GM21423 (cell line): ENCODE data around the gene TNP1.

Experiments
- ATAC-seq: cut with Tn5 transposase; IDR thresholded peaks from one replicate; pipeline ENCODE4 v1.9.1; 2021; ENCODE audit warnings: mild to moderate bottlenecking, moderate library complexity; ENCODE audit not compliant: unreplicated experiment

The TNP1 gene

GRCh38 chr2:216845426-216845825, 14.4 kb downstream of the TNP1 start:
- no peak for ATAC-seq

GRCh38 chr2:216842636-216843035, 17.2 kb downstream of the TNP1 start:
- no peak for ATAC-seq

GRCh38 chr2:216839688-216840087, 20.2 kb downstream of the TNP1 start:
- no peak for ATAC-seq

- no peak for ATAC-seq
These were observed 21.7 kb downstream of the TNP1 start for GRCh38 chr2:216838151-216838550.

- ATAC-seq: no peak
These were observed 22.1 kb downstream of the TNP1 start for GRCh38 chr2:216837740-216838139.

GRCh38 chr2:216833061-216833460, 26.8 kb downstream of the TNP1 start:
- ATAC-seq: no peak

GRCh38 chr2:216830346-216830745, 29.5 kb downstream of the TNP1 start:
- no peak for ATAC-seq

- ATAC-seq: no peak
These were observed 30.3 kb downstream of the TNP1 start for GRCh38 chr2:216829533-216829932.

- no peak for ATAC-seq
These were observed 32.7 kb downstream of the TNP1 start for GRCh38 chr2:216827073-216827720.

- ATAC-seq: no peak
These were observed 37.4 kb downstream of the TNP1 start for GRCh38 chr2:216822470-216822869.

- no peak for ATAC-seq
These were observed 39.2 kb downstream of the TNP1 start for GRCh38 chr2:216820709-216821108.

GRCh38 chr2:216819766-216820165, 40.1 kb downstream of the TNP1 start:
- ATAC-seq: no peak

GRCh38 chr2:216819055-216819454, 40.8 kb downstream of the TNP1 start:
- ATAC-seq: no peak

- no peak for ATAC-seq
These were observed 49.3 kb downstream of the TNP1 start for GRCh38 chr2:216810399-216811160.
